Measurements from ENCODE around the gene EP400.

EP400 gene

DNA sequence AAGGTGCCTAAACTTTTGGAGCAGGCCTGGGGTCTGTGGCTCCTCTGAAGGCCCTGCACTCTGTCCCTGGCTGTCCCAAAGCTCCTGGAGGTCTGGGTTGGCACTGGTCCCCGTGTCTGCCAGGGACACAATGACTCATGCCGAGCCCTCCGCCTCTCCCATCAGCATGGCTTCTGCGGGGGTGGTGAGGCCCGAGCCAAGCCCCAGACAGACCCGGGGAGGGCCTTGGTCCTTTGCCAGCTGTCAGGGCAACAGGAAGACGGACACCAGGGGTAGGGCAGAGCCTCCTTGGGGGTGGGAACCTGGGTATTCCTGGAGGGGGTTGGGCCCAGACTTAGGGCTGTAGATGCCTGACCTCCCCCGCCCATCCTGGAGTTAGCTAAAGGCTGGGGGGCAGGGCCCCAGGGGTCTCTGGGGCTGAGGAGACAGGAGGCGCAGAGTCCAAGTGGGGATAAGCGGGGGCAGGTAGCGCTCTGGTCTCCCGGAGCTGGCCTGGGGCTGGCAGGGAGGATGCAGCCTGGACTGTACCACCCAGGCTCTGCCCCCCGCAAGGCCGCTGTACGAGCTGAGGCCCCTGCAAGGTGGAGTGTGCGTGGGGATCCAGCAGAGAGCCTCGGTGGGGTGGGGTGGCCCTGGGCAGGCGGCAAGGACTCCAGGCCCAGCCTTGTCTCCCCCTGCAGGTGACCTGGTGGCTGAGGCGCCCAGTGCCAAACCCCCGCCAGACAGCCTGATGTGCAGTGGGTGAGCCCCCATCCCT, 37.0 kb upstream of the EP400 start:
- FAIRE-seq (no peak), DNase-seq (ENCODE audit: insufficient read length, low spot score) (no peak)

DNA sequence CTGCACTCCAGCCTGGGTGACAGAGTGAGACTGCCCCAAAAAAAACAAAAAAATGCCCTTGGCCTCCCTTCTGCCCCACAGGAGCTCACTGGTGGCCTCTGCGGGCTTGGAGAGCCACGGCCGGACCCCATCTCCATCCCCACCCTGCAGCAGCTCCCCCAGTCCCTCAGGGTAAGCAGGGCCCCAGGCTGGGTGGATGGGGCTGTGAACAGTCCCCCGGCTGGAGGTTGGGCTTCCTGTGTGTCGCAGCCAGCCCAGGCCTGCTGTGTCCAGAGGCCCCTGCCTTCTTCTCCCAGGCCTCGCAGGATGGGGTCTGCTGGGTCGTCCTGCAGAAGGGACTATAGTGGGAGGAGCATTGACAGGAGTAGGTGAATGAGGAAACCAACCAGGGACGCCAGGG, 36.1 kb upstream of the EP400 start:
- FAIRE-seq, result no peak
- no peak for DNase-seq (ENCODE audit: insufficient read length, low spot score)

DNA sequence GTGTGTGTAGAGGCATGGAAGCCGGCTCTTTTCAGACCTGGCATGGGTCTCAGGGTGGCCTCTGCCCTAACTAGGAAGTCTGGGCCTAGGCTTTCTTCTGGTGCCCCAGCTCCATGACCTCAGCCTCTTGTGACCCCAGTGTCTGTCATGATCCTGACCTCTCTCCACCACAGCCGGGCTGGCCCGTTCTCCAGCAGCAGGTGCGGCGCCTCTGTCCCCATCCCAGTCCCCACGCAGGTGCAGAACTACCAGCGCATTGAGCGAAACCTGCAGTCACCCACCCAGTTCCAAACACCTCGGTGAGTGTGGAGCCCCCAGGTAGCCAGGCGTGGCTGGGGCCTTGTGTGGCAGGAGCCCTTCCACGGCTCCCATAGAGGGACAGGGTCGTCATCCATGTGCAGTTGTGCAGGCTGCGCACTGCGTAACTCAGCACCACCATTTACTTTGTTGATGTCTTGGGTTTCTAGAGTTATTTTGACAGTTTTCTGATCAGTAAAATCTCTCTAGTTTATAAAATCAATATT, 35.5 kb upstream of the EP400 start:
- FAIRE-seq, result no peak

DNA sequence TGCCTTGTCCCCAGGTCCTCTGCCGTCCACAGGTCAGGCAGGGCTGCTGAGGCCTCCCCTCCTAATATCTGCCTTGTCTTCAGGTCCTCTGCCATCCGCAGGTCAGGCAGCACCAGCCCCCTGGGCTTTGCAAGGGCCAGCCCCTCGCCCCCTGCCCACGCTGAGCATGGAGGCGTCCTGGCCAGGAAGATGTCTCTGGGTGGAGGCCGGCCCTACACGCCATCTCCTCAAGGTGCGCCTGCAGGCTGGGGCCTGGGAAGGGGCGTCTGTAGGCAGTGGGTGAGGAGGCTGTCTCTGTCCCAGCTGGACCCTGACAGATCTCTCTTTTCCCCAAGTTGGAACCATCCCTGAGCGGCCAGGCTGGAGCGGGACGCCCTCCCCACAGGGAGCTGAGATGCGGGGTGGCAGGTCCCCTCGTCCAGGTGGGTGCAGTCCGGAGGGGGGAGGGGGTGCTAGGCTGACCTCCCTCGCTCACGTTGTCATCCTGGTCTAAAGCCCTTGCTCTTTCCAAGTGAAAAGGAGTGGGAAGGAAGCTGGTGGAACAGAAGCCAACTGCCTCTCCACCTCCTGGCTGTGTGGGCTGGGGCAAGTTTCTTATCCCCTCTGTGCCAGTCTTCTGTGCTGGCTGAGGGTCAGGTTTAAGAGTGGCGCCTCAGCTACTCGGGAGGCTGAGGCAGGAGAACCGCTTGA, 34.6 kb upstream of the EP400 start:
- FAIRE-seq (no peak), DNase-seq (ENCODE audit: insufficient read length, low spot score) (no peak)

More for the DNA sequence above, 35.5 kb upstream of the EP400 start:
- no peak for DNase-seq (ENCODE audit: insufficient read length, low spot score)

DNA sequence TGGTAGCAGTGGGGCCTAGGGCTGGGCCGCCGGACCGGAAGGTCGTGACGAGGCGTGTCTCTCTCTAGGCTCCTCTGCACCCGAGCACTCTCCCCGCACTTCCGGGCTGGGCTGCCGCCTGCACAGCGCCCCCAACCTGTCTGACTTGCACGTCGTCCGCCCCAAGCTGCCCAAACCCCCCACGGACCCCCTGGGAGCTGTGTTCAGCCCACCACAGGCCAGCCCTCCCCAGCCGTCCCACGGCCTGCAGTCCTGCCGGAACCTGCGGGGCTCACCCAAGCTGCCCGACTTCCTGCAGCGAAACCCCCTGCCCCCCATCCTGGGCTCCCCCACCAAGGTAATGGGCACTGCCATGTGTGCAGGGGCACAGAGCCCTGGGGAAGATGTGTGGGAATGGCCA, 33.9 kb upstream of the EP400 start:
- DNase-seq (ENCODE audit: insufficient read length, low spot score) (no peak), FAIRE-seq (no peak)

DNA sequence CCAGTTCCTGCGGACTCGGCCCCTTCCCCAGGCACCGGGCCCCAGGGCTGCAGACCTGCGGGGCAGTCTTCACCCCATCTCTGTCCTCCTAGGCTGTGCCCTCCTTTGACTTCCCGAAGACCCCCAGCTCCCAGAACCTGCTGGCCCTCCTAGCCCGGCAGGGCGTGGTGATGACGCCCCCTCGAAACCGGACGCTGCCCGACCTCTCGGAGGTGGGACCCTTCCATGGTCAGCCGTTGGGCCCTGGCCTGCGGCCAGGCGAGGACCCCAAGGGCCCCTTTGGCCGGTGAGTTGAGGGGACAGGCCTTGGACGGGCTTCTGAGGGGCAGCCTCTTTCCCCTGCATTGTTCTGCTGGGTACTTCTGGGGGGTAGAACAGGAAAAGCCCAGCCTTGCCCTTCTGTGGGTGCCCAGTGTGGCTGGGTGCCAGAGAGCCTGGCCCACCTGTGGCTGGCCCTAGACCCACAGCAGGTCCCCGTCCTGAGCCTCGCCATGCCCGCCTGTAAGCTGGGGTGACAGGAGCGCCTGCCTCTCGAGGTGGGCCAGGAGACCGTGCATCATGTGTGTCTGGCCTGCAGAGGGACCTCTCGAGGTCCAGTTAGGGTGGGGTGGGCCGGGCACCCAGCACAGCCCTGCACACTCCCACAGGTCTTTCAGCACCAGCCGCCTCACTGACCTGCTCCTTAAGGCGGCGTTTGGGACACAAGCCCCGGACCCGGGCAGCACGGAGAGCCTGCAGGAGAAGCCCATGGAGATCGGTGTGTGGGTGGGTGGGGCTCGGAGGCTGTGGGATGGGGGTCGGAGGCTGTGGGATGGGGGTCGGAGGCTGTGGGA, 33.2 kb upstream of the EP400 start:
- FAIRE-seq (peak; percentile 84), DNase-seq (ENCODE audit: insufficient read length, low spot score) (peak; percentile 14)

DNA sequence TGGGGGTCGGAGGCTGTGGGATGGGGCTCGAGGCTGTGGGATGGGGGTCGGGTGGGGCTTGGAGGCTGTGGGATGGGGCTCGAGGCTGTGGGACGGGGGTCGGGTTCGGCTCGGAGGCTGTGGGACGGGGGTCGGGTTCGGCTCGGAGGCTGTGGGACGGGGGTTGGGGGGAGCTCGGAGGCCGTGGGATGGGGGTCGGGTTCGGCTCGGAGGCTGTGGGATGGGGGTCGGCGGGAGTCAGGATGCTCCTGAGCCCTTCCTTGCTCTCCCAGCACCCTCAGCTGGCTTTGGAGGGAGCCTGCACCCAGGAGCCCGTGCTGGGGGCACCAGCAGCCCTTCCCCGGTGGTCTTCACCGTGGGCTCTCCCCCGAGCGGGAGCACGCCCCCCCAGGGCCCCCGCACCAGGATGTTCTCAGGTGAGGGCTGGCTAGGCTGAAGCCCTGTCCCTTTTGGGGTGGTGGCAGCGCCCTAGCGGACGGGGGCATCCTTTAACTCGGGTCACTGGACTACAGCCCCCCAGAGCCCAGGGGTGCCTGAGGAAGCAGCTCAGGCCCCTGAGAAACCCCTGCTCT, 32.5 kb upstream of the EP400 start:
- FAIRE-seq (no peak), DNase-seq (ENCODE audit: insufficient read length, low spot score) (no peak)

DNA sequence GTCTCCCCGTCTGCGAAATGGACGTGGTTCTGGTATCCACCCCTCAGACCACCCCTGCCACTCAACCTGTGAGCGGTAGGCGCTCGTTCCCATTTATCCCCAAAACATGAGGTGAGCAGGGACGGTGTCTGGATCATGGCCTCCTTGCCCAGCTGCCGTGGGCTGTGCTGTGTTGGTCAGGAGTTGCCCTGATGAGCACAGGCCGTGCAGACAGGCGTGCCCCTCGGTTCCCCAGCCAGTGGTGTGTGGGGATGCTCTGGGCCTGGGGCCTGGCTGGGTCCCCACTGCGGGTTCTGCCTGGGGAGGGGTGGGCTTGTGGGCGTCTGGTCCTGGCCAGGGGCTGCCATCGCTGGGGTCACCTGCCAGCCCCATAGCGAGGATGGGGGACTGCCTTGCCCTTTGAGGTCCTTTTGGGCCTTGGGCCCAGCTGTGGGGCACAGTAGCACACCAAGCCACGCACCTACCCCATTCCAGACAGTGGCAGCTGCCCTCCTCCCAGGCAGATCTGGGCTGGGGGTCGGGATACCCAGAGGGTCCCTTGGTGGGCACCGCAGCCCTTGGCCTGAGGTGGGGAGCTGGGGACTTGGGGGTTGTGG, 31.9 kb upstream of the EP400 start:
- DNase-seq (ENCODE audit: insufficient read length, low spot score) (no peak), FAIRE-seq (no peak)

DNA sequence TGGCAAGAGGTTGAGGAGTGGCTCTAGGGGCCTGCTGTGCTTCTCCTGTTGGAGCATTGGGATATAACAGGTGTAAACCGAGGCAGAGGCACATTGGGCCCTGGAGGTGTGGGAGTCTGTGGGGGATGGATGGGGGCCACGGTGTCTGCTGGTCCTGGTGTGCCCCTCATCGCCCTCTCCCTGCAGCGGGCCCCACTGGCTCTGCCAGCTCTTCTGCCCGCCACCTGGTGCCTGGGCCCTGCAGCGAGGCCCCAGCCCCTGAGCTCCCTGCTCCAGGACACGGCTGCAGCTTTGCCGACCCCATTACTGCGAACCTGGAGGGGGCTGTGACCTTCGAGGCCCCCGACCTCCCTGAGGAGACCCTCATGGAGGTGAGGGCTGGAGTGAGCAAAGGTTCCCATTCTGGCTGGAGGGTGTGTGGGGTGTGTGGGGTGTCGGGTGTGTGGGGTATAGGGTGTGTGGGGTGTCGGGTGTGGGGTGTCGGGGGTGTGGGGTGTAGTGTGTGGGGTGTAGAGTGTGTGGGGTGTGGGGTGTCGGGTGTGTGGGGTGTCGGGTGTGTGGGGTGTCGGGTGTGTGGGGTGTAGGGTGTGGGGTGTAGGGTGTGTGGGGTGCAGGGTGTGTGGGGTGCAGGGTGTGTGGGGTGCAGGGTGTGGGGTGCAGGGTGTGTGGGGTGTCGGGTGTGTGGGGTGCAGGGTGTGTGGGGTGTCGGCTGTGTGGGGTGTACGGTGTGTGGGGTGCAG, 31.3 kb upstream of the EP400 start:
- no peak for DNase-seq (ENCODE audit: insufficient read length, low spot score)
- FAIRE-seq, result no peak

DNA sequence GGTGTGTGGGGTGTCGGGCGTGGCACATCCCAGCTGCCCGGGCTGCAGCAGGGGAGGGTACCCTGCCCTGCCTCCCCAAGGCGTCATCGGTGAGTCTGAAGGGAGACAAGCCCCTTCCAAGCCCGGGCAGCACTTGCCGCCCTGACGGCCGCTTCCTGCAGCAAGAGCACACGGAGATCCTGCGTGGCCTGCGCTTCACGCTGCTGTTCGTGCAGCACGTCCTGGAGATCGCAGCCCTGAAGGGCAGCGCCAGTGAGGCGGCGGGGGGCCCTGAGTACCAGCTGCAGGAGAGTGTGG, 30.7 kb upstream of the EP400 start:
- DNase-seq (ENCODE audit: insufficient read length, low spot score) (no peak), FAIRE-seq (no peak)

DNA sequence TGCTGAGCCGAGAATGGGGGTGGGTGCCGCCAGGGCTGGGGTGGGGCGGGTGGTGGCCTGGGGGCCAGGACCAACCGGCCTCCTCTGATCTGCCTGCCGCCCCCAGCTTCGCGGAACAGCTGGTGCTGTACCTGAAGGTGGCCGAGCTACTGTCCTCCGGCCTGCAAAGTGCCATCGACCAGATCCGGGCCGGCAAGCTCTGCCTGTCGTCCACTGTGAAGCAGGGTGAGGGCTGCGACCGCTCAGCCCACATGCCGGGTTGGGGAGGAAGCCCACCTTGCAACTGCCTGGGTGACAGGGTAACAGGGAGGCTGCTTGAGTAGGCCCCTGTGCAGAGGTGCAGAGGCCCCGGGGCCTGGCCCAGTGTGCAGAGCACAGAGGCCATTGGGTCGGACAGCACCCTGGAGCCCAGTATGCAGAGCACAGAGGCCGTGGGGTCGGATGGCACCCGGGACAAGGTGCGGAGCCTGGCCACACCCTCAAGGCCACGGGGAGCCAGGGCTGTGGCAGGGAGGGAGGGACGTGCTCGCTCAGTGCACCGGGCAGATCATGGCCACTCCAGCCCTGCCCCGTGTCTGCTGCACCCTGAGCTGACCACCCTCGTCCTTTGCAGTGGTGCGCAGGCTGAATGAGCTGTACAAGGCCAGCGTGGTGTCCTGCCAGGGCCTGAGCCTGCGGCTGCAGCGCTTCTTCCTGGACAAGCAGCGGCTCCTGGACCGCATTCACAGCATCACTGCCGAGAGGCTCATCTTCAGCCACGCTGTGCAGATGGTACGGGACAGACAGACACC, 30.2 kb upstream of the EP400 start:
- FAIRE-seq, result no peak
- DNase-seq (ENCODE audit: insufficient read length, low spot score), result no peak

DNA sequence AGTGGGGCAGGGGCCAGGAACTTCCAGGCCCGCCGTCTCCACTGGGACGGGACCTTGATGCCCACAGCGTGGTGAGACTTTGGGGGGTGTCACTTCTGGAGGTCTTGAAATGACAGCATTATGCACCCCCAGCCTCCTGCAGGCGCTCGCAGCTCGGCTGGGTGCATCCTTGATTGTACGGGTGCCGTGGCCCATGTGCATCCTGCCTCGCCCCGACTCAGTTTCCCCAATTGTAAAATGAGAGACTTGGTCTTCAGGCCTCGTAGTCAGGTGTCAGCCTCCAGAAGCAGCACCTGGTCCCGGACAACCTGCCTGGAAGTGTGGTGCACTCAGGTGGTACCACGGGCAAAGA, 29.6 kb upstream of the EP400 start:
- FAIRE-seq, result no peak
- no peak for DNase-seq (ENCODE audit: insufficient read length, low spot score)

DNA sequence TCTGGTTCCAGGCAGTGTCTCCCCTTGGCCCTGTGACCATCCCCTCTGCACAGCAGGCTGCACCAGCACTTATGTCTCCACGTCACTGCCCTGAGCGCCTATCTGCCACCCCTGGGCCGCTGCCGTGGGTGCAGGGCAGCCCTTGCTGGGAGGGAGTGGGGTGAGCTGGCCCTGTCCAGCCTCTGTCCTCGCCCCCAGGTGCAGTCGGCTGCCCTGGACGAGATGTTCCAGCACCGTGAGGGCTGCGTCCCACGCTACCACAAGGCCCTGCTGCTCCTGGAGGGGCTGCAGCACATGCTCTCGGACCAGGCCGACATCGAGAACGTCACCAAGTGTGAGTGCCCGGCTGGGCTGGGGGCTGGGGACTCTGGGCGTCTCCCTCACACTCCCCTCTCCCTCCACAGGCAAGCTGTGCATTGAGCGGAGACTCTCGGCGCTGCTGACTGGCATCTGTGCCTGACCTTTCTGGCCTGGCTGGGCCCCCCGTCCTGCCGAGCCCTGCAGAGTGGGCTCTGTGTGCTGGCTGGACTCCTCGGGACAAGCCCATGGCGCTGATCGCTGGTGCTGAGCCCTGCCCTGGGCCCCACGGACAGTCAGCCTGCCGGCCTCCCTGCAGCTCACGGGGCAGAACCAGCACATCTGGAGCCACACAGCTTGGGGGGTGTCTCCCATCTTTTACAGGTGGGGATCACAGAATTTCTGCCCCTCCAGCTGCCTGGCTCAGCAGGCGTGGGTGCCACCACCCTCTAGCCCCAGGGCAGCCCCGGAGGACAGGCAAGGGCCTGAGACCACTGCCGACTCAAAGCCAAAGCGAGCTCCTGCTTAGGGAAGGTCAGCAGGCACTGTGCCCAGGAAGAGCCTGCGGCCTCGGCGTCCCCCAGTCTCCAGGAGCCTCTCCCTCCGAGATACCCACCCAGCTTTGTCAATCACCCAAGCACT, 28.6 kb upstream of the EP400 start:
- no peak for FAIRE-seq
- DNase-seq (ENCODE audit: insufficient read length, low spot score), result no peak

DNA sequence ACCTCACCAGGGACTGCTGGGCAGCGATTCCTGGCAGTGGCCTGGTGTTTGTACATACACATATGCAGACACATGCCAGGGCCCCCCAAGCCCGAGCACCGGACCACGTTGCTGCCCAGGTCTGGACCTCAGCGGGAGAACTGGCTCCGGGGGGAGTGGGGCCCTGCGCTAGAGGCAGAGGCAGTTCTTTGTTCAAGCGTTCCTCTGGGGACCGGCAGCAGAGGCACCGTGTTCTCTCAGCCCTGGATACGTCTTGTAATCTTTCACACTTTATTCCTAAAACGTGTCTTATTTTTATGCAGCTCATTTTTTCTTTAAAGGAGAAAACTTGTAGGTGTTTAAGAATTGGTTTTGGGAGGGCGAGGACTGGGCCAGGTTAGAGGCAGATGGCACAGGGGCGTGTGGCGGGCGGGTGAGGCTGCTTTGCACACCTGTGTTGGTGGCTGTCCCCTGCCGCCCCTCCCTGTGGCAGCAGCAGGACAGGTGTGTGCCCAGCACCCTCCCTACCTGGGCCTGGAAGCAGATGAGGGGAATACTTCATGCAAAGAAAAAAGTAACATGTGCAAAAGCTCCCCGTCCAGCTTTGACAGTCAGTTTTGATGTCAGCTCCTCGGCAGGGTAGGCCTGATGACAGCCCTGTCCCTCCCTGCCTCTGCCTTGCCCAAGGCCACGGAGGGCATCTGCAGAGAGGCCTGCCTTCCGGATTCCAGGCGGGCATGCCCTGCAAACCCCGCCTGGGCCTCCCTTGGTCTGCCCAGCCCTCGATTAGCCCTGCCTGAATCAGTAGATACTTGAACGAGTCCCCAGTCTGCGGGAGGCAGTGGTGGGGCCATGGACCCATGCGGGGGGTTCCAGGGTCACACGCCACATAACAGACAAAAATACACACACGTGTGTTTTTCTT, 27.6 kb upstream of the EP400 start:
- DNase-seq (ENCODE audit: insufficient read length, low spot score) (no peak), FAIRE-seq (no peak)

DNA sequence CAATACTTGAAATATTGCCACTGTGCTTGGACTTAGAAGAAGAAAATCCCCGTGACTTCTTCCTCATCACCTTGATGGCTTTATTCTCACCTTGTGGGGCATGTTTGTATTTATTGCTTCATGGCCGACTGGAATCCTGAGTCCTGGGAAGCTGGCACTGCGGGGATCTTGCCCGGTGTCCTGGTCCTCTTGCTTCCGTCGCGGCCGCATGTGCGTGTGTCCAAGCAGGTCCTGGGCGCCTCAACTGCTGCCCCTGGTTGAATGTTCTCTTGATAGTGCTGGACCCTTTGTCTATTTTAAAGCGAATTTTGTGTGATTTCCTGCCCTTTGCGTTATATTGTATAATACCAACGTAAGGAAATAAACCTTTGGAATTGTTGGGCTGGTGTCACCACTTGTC, 27.0 kb upstream of the EP400 start:
- DNase-seq (ENCODE audit: insufficient read length, low spot score), result no peak
- FAIRE-seq, result no peak

DNA sequence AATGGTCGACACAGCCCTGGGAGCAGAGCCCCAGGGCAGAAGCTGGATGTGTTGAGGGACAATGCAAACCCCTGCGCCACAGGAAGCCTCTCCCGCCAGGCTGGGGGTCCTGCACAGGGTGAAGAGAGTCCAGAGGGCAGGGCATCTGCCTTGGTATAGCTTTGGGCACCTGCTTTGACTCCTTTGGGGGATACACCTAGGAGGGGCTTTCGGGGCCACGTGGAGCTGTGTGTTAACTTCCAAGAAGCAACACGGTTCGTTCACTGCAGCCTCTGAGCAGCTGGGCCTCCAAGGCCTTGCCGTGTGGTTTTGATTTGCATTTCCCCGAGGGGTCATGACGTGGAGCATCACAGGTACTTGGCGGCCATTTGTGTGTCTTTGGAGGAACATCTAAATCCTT, 26.5 kb upstream of the EP400 start:
- FAIRE-seq (peak; percentile 90), DNase-seq (ENCODE audit: insufficient read length, low spot score) (peak; percentile 81)
